HG03175 (cell line): ENCODE measurements around the gene AHCTF1.
"Not testable (repeated sequence)": the region's sequence is repeated elsewhere in the genome, so short reads cannot be mapped to it uniquely, and the experiment has no call there.

Experiments used
- ATAC-seq: cut with Tn5 transposase; IDR thresholded peaks from one replicate; pipeline ENCODE4 v1.9.1; 2021; ENCODE audit warnings: mild to moderate bottlenecking, moderate library complexity; ENCODE audit not compliant: unreplicated experiment

Gene AHCTF1

GRCh38 chr1:246837418-246838117 lies 94.2 kb downstream of the AHCTF1 start:
- no peak for ATAC-seq

GRCh38 chr1:246836209-246836966 lies 95.4 kb downstream of the AHCTF1 start:
- ATAC-seq = no peak

GRCh38 chr1:246831543-246831942 lies 100.2 kb downstream of the AHCTF1 start:
- no peak for ATAC-seq

GRCh38 chr1:246828818-246829217 lies 102.9 kb downstream of the AHCTF1 start:
- no peak for ATAC-seq

GRCh38 chr1:246827396-246827795 lies 104.4 kb downstream of the AHCTF1 start:
- ATAC-seq = no peak

- ATAC-seq = no peak
Observed at GRCh38 chr1:246825557-246826175, 106.1 kb downstream of the AHCTF1 start.

- ATAC-seq = no peak
Observed at GRCh38 chr1:246824541-246824940, 107.2 kb downstream of the AHCTF1 start.

- ATAC-seq = not testable (repeated sequence)
Observed at GRCh38 chr1:246822154-246822553, 109.6 kb downstream of the AHCTF1 start.

- ATAC-seq = no peak
Observed at GRCh38 chr1:246820666-246821065, 111.1 kb downstream of the AHCTF1 start.

GRCh38 chr1:246817778-246818177 lies 114.0 kb downstream of the AHCTF1 start:
- ATAC-seq = not testable (repeated sequence)

GRCh38 chr1:246815693-246816270 lies 116.0 kb downstream of the AHCTF1 start:
- ATAC-seq = peak; percentile 90

- ATAC-seq = no peak
Observed at GRCh38 chr1:246814890-246815289, 116.9 kb downstream of the AHCTF1 start.

GRCh38 chr1:246813325-246813724 lies 118.4 kb downstream of the AHCTF1 start:
- not testable (repeated sequence) for ATAC-seq

- ATAC-seq = no peak
Observed at GRCh38 chr1:246811985-246812384, 119.8 kb downstream of the AHCTF1 start.

- no peak for ATAC-seq
Observed at GRCh38 chr1:246809473-246809872, 122.3 kb downstream of the AHCTF1 start.

GRCh38 chr1:246805135-246805716 lies 126.5 kb downstream of the AHCTF1 start:
- no peak for ATAC-seq

- no peak for ATAC-seq
Observed at GRCh38 chr1:246803883-246804282, 127.9 kb downstream of the AHCTF1 start.

GRCh38 chr1:246803373-246803772 lies 128.4 kb downstream of the AHCTF1 start:
- no peak for ATAC-seq

- ATAC-seq = no peak
Observed at GRCh38 chr1:246801241-246802020, 130.3 kb downstream of the AHCTF1 start.

GRCh38 chr1:246800756-246801155 lies 131.0 kb downstream of the AHCTF1 start:
- ATAC-seq = no peak
